ENCODE measurements around the gene IFT122.
A peak's percentile ranks its signal among the peaks of the same experiment; 100 is the strongest.

Gene IFT122

DNA sequence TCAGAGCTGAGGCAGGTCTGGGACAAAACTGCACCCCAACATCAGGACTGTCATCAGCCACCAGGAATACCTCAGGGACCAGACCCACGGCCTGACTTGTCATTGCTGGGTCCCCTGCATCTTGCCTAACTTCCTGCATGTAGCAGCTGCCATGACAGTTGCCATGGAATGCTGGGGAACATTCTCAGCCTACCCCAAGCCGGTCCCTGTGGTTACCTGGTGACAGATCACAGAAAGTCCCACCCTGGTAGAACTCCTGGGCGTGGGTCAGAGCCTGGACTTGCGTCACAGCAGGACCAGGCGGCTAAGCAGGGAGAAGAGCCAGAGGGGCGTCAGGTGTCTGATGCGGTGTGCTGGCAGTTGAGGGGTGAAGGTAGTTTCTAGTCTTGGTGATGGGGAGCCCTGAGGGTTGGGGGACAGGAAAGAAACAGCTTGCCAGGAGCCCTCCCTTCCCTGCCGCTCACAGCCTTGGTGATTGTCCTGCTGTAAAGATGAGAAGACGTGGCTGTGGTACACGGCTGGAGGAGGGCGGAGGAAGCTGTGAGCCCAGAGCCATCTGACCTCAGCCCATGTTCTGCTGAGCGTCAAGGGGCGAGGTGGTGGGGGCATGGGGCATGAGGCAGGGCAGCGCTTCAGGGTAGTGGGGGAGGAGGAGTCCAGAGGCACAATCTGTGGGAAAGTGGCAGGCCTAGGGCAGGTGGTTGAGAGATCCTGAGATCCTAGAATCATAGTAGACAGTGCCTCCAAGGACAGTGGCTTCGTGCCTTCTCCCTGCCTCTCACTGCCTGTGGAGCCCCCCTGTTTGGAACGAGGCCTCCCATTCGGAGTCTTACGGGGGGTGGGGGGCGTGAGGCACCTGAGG lies 108.3 kb downstream of the IFT122 start:
- DNase-seq, result no peak

- DNase-seq, result no peak
Measured at GRCh38 chr3:129549006-129549800, 109.2 kb downstream of the IFT122 start.

- DNase-seq, result no peak
Measured at GRCh38 chr3:129549805-129550204, 109.8 kb downstream of the IFT122 start.

- no peak for DNase-seq
Measured at GRCh38 chr3:129552287-129553050, 112.4 kb downstream of the IFT122 start.

DNA sequence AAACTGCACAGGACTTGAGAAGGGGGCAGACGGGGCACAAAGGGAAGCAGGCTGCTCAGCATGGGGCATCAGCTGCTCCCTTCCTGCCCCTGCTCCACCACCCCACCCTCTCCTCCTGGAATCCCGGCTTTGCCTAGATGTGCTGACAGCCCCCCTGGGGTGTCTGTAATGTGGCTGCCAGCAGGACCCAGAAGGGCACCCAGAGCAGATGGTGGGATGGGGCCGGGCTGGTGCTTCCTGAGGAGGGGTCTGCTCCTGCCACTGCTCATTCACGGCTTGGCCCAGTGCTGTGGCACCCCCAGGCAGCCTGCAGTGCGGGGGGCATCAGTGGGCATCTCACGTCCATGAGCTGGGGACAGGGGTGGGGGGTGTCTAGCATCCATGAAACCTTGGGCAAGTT lies 113.1 kb downstream of the IFT122 start:
- DNase-seq, result no peak

DNA sequence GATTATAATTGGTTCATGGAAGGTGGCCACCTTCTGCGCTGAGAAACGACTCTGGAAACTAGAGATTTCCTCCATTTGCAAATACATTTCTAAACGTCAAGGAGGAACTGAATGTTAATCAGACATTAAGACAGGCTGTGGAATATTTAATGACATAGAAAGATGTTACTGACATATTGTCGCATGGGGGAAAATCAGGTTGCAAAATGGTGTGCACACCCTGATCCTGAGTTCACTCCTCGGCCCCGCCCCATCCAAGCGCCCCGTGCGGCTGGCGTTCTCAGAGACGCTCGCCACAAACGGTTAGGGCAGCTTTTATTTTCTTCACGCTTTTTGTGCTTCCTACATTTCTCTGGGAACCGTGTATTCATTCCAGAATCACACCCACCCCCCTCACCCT lies 113.7 kb downstream of the IFT122 start:
- DNase-seq, result no peak

GRCh38 chr3:129554356-129555152 lies 114.5 kb downstream of the IFT122 start:
- DNase-seq, result no peak

DNA sequence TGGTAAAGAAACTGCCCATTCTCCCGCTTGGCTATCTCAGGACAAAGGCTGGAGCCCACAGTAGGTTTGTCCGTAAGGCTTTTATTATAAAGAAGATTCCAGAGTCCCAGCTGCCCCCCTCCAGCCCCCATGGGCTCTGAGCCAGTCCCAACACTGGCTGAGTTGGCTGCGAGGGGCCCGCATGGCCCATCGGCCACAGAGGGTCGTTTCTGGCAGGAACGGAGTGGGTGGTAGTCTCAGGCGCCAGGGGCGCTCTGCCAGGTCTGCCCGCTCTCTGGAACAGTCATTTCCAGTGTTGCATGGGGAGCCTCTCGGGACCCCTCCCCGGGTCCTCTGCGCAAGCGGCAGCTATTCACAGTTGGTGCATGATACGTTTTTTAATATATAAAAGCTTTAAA lies 115.1 kb downstream of the IFT122 start:
- peak; percentile 38 for DNase-seq

- DNase-seq, result no peak
Measured at GRCh38 chr3:129555616-129556357, 115.8 kb downstream of the IFT122 start.

GRCh38 chr3:129556358-129556695 lies 116.3 kb downstream of the IFT122 start:
- no peak for DNase-seq

DNA sequence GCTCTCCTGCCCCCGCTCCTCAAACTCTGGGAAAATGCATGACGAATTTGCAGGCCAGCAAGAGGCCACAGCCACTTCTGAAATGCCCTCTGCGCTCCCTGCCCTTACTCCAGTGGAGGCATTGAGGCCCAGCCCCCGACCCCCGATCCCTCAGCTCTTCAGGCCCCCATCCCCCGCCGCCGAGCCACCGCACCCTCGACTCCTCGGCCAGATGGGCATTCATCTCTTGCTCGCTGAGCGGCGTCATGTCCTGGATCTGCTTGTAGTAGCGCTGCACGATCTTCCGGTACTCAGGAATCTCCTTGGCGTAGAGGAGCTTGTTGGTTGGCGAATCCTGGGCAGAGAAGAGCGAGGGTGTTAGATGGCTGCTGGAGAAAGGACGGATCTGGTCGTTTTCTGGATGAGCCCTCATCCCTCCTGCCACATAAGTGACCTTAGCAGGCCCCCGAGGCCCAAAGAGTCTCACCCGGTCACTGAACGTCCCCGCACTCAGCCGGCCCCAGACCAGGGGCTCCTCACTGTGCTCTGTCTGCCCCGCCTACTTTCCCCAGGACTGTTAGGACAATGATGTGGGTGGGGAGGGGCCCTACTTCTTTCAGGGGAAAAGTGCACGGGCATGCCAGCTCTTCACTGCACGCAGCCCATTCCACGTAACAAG lies 117.0 kb downstream of the IFT122 start:
- no peak for DNase-seq

- DNase-seq, result no peak
Measured at GRCh38 chr3:129557548-129557894, 117.5 kb downstream of the IFT122 start.

DNA sequence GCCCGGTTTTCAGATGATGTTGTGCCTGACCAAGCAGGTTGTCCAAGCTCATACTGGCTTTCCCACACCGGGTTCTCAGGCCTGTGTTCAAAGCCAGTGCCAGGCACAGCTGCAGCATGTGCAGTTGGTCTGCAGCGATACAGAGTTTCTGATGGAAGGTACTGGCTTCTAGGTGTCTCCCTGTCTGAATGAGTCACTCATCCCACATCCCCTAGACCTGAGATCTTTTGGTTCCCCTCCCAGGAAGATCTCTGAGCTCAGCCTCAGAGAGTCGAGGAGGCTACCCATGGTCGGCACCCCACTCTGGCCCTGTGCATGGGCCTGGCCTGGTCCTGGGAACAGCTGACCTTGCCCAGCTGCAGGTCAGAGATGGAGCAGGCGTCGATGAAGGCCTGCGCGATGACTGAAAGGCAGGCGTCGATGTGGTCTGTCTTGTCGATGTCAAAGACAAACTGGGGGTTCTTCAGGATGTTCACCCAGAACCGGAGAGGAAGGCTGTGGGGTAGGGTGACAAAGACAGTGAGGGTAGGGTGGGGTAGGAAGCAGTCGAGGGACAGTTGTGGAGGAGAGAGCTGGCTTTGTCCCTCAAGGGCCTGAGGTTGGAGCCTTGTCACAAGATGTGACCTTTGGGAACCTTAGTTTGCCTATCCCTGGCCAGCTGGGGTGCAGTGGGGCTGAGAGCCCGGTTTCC lies 118.2 kb downstream of the IFT122 start:
- DNase-seq, result no peak

DNA sequence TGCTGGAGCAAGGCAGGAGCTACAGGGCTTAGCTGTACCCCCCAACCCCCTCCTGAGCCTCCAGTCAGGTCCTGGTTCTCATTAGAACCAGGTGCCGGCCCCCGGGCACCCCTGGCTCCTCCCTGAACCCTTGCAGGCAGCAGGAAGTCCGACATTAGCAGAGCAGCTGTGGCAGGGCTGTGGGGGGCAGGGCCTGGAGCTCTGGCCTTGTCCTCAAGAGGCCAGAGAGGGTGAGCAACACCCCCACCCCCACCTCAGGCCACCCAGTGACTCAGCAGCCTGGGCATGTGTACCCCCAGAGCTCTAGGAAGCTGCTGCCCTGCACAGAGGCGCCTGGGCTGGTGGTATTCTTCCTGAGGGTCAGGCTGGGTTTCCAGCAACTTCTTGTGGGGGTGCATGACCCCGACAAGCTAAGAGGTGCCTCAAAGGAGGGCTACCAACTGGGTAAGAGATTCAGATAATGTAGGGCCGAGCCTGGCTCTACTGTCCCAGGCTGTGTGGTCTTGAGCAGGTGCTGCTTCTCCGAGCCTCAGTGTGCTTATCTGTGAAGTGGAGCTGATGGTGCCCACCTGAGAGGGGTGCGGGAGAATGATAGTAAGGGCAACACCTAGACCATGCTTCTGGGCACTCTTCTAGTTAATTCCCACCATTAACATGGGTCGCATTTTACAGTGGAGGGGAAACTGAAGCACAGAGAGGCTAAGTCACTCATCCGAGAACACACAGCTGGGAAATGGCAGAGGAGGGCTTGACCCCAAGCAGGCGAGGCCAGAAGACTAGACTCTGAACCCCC lies 118.9 kb downstream of the IFT122 start:
- no peak for DNase-seq

GRCh38 chr3:129559565-129560079 lies 119.6 kb downstream of the IFT122 start:
- DNase-seq, result no peak

DNA sequence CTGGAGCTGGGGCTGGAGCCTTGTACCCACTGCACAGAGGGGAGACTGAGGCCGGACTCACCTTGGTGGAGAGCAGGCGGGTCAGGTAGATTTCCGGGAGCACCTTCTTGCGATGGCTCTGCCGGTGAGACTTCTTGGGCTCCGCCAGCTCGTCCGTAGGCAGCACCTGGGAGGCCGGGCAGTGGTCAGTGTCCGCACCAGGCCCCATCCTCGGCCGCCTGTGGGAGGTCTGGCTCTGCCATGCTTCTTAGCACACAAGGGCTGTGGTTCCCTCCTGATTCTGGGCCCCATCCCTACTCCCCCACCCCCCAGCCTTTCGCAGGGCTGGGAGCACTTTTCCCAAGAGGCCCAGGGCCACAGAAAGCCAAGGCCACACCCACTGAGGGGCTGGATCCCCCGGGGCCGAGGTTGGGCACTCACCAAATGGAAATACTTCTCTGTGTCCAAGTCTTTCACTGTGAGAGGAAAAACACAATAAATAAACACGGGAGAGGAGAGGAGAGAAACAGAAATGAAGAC lies 120.3 kb downstream of the IFT122 start:
- DNase-seq, result no peak

DNA sequence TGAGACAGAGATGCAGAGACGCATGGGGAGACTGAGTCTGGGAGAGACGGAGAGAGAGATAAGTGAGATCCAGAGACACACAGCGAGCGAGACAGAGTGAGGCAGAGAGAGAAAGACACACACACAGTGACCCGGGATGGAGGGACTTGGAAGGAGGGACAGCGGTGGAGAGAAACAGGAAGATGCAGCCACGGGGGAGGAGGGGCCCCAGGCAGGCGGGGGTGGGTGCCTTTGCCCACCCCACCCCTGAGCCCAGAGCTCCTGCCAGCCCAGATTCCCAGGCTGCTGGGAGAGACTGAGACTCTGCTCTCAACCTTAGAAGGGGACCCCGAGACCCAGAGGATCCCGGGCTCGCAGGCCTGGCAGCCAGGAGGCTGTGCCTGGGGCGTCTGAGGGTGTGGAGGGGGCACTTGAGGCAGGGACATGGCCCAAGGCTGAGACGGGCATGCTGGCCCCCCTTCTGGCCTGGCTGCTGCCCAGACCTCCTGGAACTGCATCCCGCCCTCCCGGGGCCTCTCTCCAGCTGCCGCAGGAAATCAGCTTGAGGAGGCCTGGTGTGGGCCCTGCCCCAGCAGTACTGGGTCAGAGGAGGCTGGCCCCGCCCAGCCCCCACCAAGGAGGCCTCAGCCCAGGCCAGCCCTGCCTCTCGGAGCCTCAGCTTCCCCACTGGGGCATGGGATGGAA lies 121.0 kb downstream of the IFT122 start:
- DNase-seq, result peak; percentile 49

DNA sequence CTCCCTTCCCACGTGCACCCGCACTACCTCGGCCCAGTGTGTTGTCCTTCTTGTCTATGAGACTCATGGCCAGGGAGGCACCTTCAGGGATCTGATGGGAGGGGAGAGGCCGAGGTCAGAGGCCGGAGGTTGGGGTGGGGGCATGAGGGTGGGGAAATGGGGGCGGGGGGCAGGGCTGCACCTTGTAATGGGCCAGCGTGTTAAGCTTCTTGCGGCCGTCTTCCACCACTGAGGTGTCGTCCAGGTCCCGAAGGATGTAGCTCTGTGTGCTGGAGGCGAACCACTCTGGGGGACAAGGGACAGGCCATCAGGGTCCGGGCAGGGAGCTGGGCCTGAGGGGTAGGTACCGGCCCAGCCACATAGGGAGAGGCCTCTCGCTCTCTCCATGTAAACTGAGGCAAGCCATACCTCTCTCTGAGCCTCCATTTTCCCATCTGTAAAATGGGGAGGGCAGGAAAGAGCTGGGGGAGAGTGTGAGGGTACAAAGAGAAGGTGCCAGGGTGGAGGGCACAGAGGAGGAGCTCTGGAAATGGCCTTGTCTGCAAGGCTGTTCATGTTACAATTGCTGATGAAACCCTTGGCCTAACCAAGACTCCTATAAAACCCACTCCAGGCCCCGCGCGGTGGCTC lies 121.7 kb downstream of the IFT122 start:
- DNase-seq, result no peak

All from NCI-H1092 treated with DMSO at 0.1 percent for 48 hours (cell line).